Lower leg skin (tissue), 3 donors: Measurements from ENCODE around the gene RGS5.

Experiments used
- CTCF ChIP-seq, 3 donors: fragments of 450-650 bp; IDR thresholded peaks; one replicate each; pipeline ENCODE4 v1.5.1; 2016; ENCODE audit warnings: antibody characterized with exemption in 3 of 3, mild to moderate bottlenecking in 3 of 3, moderate library complexity in 2 of 3
- POLR2A ChIP-seq, 2 donors: fragments of 450-650 bp; IDR thresholded peaks; one replicate each; pipeline ENCODE4 v1.6.1; 2016 to 2017; ENCODE audit warnings: antibody characterized with exemption in 2 of 2, mild to moderate bottlenecking in 1 of 2, moderate library complexity in 1 of 2

- TF ChIP-seq CTCF (IDR thresholded peaks at IDR 0.05) (no peak), POLR2A (IDR thresholded peaks at IDR 0.05) (no peak)
Observed at GRCh38 chr1:163130225-163130856, 72.4 kb downstream of the RGS5 start.
